ENCODE measurements around the gene RPL28. TPM values are rescaled to one million over a fixed set of nuclear protein-coding genes. Genes with fewer than 3 reads are reported as not detected.

The RPL28 gene
- total and polyA plus RNA-seq, 2 of the 4 experiments (the other 2 are of a cell fraction): 386 to 1,693 TPM

DNA sequence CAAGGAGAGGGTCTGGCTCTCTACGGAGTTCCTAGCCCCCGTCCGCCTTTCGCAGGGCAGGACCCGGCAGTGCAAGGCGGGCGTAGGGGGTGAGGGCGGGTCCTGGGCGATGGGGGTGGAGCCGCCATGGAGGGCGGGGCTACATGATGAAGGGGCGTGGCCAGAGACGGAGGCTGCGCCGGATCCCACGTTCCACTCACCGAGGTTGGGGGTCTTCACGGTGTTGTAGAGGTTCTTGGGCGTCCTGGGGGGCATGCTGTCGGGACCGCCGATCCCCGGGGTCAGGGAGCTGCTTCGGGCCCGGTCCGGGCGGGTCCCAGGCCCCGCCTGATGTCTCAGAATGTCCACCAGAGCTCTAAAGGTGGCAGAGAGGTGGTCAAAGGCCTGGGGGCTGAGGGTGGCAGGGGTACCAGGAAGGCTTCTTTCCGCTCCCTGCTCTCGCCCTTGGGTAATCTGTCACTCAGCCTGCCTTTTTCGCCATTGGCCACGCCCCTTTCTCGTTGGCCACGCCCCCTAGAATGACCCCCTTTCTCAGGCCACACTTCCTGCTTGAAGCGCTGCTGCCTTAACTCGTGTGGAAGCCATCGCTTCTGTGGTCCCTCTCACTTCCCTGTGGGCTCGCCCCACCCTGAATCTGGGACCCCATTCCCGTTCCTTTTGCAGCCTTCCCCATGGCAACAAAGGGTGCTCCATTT is 54.8 kb downstream of the RPL28 start:
- Histone ChIP-seq H3K79me1 (ENCODE audit: low read depth in 1 of 2, low read length in 2 of 2) (no peaks in the 10 kb centered on the region), H3K4me1 (ENCODE audit: control insufficient read depth, insufficient read depth, low read length) (no peaks in the 10 kb centered on the region), H2BK15ac (ENCODE audit: low read depth, low read length) (no peak overlapping the region), H3K4ac (ENCODE audit: low read depth, low read length) (no peak overlapping the region), H3K36me3 (ENCODE audit: control insufficient read depth, insufficient read depth, low read length) (no peaks in the 10 kb centered on the region), H3K14ac (replicated peaks; ENCODE audit: low read depth, low read length) (no peak overlapping the region), H3K27me3 (ENCODE audit: control insufficient read depth, insufficient read depth, low read length) (peaks cover 60% of the 10 kb centered on the region), H4K5ac (ENCODE audit: low read depth, low read length) (no peak overlapping the region), H4K8ac (ENCODE audit: low read depth in 2 of 2, low read length in 2 of 2) (no peak overlapping the region), H2AK9ac (replicated peaks; ENCODE audit: low read depth, low read length, poor library complexity) (no peak overlapping the region), H3K4me3 (ENCODE audit: insufficient read depth, low read depth, low read length) (no peak overlapping the region), H2AFZ (replicated peaks; ENCODE audit: low read length, poor library complexity) (peak overlapping the region; percentile 8), H3K18ac (ENCODE audit: low read depth, low read length) (no peak overlapping the region), H2BK20ac (ENCODE audit: low read depth, low read length) (no peak overlapping the region), H3K9ac (ENCODE audit: low read depth, low read length) (no peak overlapping the region), H2AK5ac (ENCODE audit: low read depth, low read length) (no peak overlapping the region), H3K4me2 (ENCODE audit: low read depth, low read length) (no peak overlapping the region), H3K56ac (ENCODE audit: extremely low read depth, insufficient read depth, low read length) (no peak overlapping the region), H2BK120ac (ENCODE audit: low read depth, low read length) (no peak overlapping the region), H2BK5ac (ENCODE audit: low read depth, low read length, poor library complexity, severe bottlenecking) (no peak overlapping the region), H3K9me1 (ENCODE audit: insufficient read depth, low read length) (no peaks in the 10 kb centered on the region; the same call in 1 of the 2 replicates), H4K20me1 (ENCODE audit: insufficient read depth, low read length) (no peaks in the 10 kb centered on the region), H3K27ac (ENCODE audit: insufficient read depth, low read length) (no peak overlapping the region), H3K9me3 (ENCODE audit: control insufficient read depth, insufficient read depth, low read length) (no peaks in the 10 kb centered on the region), H3K23ac (ENCODE audit: low read depth, low read length) (no peak overlapping the region), H4K91ac (ENCODE audit: insufficient read depth, low read depth, low read length) (no peak overlapping the region)
- intact Hi-C loops (cut with micrococcal nuclease): no loop called here
- POLR2A ChIA-PET (ENCODE audit: unreplicated experiment): no interaction called here
- DNase-seq (no peak), ATAC-seq (ENCODE audit: low read depth) (no peak)
- 7% methylated on average over 11 of the region's 39 CpGs; no CpG with 5 or more reads in 1 of the 2 experiments for WGBS, 2 experiments (ENCODE audit: extremely low coverage in 2 of 2, insufficient read length in 1 of 2)
- CTCF ChIA-PET: no interaction called here
- BruUV-seq (replicated peaks): no TSS peak
- dilution Hi-C loops (cut with HindIII; ENCODE audit: low sequenced_read_pairs, unreplicated experiment): no loop called here
- TF ChIP-seq CHD1 (IDR thresholded peaks at IDR 0.05; ENCODE audit: low read depth, low read length): no peak
- in situ Hi-C loops (cut with MboI; ENCODE audit: low sequenced_read_pairs): no loop called here

Measured in IMR-90 (cell line).